HG02870 (cell line): ENCODE data around the gene PKD1.
"Not testable (repeated sequence)": the region's sequence is repeated elsewhere in the genome, so short reads cannot be mapped to it uniquely, and the experiment has no call there.

Experiments used
- ATAC-seq: cut with Tn5 transposase; IDR thresholded peaks from one replicate; pipeline ENCODE4 v1.9.1; 2021; ENCODE audit warnings: mild to moderate bottlenecking, moderate library complexity; ENCODE audit not compliant: unreplicated experiment

The PKD1 gene

DNA sequence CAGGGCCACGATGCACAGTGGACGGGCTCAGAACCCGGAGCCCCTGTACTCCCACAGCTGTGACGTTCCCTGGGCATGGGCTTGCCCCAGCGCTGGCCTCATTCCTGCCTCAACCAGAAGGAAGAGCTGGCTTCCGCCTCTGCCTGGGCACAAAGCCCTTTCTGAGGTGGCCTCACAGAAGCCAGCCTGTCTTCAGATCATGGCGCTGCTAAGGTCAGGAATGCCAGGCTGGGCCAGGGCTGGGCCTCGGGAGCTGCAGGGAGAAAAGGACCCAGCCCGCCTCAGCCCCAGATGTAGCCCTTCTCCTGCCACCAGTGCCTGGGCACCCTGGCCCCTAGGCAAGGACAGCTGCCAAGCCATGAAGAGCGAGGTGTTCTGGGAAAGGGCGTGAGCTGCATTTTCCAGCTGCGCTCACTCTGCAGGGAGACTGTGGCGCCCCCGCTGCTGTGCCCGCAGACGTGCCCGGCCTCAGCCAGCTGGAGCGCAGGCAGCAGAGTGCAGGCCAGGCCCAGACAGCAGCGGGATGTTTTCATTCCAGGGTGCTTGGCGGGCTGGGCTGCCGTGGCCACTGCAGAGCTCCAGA, 9.4 kb downstream of the PKD1 start:
- not testable (repeated sequence) for ATAC-seq

DNA sequence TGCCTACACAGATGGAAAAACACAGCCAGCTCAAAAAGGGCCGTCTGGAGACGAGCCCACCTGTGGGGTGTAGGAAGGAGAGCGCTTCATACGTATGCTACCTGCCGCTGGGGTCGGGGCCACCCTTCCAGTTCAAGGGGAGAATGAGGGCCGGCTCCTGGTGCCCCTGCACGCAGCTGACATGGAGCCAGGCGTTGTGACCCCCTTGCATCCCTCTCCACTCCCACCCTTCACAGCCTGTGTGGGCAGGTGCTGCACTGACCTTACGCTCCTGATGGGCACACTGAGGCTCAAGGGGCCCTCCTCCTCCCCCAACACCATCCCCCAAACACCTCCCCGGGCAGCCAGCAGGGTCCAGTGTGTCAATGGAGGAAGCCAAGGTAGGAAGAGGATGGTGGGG, 10.1 kb downstream of the PKD1 start:
- ATAC-seq: not testable (repeated sequence)

DNA sequence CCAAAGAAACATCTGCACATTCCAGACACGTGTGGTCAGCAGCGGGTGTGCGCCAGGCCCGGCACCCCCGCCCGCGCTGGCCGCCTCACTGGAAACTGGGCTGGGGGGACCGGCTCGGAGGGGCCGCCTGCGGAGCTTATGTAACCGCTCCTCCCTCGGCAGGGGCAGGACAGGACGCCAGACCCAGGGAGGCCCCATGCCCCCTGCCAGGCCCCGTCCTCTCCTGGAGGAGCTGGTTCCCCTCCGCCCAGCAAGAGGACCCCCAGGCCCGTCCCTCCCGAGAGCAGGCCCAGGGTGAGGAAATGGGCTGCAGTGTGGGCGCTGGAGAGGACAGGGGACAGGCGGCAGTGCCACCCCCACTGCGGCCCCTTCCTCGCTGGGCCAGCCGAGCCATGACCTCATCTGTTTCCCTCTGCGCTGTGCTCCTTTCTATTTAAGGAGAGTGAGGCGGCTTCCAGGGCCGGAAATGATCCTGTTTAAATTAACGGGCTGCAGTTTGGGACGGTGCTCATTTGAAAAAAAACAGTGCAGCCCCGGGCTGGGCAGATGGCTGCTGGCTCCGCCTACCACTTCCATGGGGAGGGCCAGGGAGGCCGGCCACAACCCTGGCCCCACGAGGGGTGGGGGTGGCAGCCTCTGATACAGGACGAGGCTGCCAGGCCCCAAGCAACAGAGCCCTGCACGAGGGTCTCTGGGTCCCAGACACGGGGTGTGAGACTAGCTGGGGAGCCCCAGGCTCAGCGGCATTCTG, 10.8 kb downstream of the PKD1 start:
- not testable (repeated sequence) for ATAC-seq

- not testable (repeated sequence) for ATAC-seq
Measured at GRCh38 chr16:2124377-2124693, 11.4 kb downstream of the PKD1 start.

DNA sequence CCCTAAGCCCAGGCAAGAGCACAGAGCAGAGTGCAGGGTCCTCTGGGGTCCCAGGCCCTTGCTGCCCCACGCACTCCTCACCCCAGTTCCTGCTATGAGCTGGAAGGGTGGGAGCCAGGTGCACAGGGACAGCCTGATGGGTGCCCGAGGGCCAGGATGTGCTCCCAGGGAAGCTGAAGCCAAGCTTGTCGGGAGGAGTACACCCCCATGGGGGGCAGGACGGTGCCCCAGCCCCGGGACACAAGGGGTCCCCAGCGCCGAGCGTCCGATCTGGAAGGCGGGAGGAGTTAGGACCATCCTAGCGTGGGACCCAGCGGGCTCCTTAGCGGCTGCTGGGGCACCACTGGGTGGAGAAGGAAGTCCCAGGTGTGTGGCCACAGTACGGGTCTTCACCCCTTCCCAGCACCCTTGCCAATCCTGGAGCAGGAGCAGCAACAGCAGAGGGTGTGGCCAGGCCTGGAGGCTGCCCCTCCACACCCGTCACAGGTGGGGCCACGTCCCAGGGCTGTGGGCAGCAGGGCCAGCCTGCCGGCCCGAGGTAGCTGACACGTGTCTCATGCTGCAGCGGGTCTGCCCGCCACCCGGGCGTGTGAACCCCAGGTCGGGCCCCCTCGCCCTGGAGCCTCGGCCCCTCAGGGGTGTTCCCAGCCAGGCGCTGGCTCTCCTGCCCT, 11.9 kb downstream of the PKD1 start:
- not testable (repeated sequence) for ATAC-seq

DNA sequence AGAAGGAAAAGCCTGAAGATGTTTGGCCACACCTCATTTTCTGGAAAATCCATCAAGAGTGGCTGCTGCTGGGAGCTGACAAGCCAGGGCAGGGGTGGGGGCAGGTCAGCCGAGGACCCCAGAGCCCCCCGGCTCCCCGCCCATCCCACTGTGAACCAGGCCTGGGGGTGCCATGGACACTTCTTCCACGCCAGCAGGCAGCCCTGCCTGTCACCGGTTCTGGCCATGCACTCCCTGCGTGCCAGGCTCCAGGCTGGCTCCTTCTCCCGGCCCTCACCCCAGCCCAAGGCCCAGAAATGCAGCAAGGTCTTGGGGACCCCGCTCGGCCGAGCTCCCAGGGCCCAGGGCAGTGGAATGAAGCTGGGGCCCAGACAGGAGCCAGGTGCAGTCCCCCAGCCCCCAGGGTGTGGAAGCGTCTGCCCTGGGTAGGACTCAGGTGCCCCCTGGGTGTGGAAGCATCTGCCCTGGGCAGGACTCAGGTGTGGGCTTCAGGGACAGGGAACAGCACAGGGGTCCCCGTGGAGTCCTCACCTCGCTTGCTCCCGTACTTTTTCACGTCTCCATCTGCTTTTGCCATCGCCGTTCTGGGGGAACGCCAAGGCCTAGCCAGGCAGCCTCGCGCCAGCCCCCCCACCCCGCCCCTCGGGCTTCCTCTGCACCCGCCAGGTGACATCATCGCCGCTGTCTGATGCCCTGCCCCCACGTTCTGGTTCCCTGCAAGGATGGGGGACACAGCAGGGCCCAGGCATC, 12.6 kb downstream of the PKD1 start:
- not testable (repeated sequence) for ATAC-seq

DNA sequence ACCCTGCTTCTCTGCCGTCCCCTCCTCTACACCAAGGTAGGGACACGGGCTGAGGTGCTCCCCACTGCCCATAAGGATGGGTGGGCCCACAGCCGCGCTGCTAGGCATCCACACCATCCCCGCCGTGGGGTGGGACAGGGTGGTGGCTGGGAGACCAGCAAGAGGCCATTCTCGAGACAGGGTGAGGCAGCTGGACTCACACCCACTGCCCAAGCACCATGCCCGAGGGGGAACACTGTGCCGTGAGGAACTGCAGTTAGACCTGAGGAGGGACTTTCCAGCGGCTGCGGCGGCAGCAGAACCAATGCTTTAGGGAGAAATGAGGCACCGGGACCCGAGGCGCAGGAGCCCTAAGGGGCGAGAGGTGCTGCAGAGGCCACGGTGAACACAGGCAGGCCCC, 13.3 kb downstream of the PKD1 start:
- no peak for ATAC-seq

DNA sequence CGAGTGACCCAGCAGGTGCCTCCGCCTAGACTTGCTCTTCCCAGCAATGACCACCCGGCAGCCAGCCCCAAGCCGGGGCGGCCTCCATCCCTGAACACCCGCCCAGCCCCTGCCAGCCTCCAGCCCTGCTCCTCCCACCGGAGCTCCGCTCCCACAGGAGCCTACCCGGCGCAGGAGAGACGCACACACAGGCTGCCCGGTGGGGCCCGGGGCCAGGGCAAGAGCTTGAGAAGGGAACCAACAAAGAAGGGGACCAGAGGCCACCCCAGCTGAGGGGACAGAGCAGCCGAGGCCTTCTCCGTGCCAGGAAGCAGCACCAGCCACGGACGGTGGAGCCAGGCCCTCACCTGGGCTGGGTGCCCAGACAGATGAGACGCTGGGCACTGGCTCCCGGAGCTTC, 13.8 kb downstream of the PKD1 start:
- no peak for ATAC-seq

DNA sequence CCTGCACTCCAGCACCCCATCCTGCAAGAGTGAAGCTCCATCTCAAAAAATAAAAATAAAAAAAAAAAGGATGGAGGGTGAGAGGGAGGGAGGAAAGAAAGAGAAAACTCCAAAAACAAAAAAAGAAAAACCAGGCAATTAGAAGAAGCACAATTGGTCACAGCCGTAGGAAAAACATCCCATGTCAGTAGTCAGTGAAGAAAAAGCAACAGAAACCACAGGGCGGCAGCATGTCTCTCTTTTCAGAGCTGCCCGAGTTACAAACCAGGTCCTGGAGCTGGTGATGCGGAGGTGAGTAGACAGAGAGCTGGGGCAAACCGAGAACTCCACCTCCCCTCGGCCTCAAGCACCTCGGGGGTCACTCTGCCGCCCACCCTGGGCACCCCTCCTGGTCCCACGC, 14.4 kb downstream of the PKD1 start:
- not testable (repeated sequence) for ATAC-seq

DNA sequence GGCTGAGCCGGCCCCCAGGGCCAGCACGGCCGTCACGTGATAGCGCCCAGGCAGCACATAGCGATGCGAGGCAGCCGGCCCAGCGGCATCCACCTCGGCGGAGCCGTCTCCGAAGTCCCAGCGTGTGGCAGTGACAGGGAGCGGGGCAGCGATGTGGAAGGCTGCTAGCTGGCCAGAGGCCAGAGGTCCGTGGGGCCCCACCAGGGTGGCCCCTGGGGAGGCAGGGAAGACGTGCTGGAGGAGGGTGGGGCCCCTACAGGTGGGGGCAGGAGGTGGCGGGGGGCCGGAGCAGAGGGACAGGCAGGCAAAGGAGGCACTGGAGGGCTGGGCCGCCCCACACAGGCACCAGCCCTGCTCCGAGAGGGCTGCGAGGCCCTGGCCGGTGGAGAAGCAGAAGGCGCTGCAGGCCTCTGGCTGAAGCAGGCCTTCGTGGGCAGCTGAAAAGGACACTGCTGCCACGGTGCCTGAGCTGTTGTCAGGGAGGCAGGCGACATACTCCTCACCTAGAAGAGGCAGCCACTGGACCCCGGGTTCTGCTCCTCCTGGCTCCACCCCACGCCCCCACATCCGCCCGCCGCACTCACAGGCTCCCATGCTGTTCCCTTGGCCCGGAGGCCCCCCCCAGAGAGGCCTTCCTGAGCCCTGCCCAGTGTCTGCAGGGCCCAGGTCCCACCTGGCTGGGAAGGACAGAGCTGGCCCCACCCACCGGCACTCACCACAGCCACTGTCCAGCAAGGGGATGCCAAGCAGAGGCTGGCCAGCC, 17.6 kb downstream of the PKD1 start:
- ATAC-seq: not testable (repeated sequence)

DNA sequence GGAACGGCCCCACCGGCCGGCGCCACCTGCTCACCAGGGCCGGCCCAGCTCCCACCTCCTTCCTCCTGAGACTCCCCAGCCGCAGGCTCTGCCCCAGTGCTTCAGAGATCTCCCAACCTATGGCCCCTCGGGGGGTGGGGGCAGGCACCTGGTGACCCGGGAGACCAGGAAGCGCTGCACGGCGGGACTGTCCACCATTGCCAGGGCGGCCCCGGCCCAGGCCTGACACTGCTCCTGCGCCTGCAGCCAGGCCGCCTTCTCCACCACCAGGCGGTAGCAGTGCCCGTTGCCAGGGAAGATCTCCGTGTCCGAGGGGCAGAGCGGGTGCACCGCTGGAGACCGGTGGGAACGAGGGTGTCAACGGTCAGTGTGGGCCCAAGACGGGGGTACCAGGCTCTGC, 18.4 kb downstream of the PKD1 start:
- not testable (repeated sequence) for ATAC-seq

DNA sequence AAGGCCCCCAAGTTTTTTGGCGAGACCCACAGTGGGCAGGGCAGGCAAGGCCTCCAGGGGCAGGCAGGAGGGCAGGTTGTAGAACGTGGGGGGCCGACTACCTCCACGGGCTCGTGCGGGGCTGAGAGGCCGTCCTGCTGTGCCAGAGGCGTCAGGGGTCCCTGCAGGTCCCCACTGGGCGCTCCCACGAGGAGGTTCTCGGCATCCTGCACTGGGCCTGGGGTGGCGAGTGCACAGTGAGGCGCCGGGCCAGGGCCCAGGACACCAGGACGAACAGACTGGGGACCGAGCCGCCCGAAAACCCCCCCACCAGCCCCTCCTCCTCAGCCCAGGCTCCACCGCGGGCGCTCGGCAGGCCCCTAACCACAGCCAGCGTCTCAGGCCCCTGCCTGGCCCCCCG, 19.3 kb downstream of the PKD1 start:
- ATAC-seq: not testable (repeated sequence)

DNA sequence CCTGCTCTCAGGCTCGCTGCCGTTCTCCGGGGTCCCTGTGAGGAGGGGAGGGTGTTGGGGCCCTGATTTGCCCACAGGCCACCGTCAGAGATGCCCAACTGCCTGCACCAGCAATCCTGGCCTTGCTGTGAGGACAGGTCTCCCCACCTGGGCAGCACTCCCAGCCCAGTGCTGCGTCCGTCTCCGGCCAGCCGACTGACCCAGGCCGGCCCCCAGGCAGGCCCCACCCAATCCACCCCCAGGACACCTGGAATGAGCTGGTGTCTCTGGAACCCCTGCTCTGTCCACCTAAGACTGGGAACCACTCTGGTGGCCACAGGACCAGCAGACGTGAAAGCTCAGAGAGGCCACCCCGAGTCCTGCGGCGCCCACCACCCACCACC, 20.1 kb downstream of the PKD1 start:
- no peak for ATAC-seq

DNA sequence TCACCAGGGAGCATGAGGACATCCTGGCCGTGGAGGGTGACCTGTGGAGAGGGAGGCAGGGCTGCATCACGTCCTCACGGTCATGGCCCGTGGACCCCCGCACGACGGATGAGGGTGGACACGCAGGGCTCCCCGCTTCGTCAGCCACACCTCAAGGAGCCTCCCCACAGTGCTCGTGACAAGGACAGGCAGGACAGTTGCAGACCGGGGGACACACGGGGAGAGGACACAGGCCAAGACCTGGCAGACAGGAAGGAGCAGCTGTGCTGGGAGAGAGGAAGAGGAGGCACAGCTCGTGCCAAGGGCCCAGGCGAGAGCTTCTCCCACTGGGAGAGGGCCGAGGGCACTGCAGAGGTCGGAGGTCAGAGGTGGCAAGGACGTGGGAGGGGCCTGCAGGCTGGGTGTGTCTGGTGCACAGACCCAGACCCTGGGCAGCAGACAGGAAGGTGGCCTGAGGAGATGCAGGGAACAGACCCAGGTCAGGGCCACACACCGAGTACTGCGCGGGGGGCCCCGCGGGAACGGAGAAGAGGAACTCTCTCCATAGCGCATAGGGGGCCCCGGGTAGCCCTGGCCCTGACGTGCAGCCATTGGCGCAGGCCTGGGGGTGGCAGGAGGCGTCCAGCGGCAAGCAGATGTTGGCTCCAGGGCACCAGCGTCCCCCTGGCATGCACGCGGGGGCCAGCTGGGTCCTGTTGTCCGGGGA, 20.7 kb downstream of the PKD1 start:
- not testable (repeated sequence) for ATAC-seq

DNA sequence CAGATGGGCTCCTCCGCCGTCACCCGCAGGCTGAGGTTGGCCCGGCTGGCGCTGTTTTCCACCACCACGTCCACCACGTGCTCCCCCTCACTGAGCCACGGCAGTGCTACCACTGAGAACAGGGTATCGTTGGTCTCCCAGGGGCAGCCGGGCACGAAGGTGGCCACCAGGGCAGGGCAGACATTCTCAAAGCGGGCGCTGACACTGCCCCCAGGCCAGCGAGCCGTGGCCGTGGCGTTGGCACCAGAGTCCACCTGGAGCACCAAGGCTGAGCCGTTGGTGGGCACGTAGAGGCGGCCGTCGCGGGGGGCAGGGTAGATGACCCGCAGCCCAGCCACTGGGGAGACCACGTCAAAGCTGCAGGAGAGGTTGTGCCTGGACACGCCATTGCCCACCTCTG, 21.5 kb downstream of the PKD1 start:
- not testable (repeated sequence) for ATAC-seq

DNA sequence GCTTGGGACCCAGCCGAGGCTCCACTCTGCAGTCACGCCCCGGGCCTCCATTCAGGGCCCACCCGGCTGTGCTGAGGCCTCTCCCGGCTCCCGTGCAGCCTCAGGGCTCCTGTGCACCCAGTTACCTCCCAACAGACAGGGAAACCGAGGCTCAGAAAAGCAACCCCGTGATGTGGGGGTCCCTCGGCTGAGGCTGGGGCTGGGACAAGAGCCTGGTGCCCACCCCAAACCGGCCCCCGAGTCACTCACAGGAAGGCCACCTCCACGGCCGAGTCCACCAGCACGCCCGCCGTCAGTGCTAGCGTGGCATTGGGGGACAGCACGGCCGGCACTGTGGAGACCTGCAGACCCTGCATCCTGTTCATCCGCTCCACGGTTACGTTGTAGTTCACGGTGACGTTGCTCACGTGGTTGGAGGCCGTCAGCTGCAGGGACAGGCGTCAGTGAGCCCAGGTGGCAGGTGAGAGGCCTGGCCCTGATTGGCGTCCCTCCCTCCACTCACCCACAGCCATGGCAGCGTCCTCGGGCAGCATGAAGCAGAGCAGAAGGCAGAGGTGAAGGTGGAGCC, 23.1 kb downstream of the PKD1 start:
- ATAC-seq: not testable (repeated sequence)

GRCh38 chr16:2111412-2112335, 24.0 kb downstream of the PKD1 start:
- not testable (repeated sequence) for ATAC-seq

GRCh38 chr16:2111009-2111353, 24.7 kb downstream of the PKD1 start:
- not testable (repeated sequence) for ATAC-seq
